IMR-90 (cell line): ENCODE data around the gene AUH.

ENCODE experiments used
- CEBPB ChIP-seq: IDR thresholded peaks from 2 replicates; pipeline ENCODE4 v1.6.1; 2012; ENCODE audit warnings: low read depth, low read length, improper control_type of control experiment
- CHD1 ChIP-seq: IDR thresholded peaks from 2 replicates; pipeline ENCODE4 v1.6.1; 2012; ENCODE audit warnings: low read depth, low read length, improper control_type of control experiment
- CTCF ChIP-seq: conservative IDR thresholded peaks from 2 replicates; pipeline ENCODE4 v1.5.1; 2012; ENCODE audit warnings: mild to moderate bottlenecking, low read depth, low read length, improper control_type of control experiment
- ELK1 ChIP-seq: fragments of 150-350 bp; IDR thresholded peaks from 2 replicates; pipeline ENCODE4 v1.6.1; 2016; ENCODE audit warnings: low read depth, mild to moderate bottlenecking, low read length, moderate library complexity, borderline replicate concordance
- MAFK ChIP-seq: IDR thresholded peaks from 2 replicates; pipeline ENCODE4 v1.6.1; 2012; ENCODE audit warnings: low read depth, low read length, improper control_type of control experiment
- MAZ ChIP-seq: IDR thresholded peaks from 2 replicates; pipeline ENCODE4 v1.6.1; 2012; ENCODE audit warnings: low read depth, mild to moderate bottlenecking, low read length, improper control_type of control experiment, moderate library complexity, borderline replicate concordance
- POLR2A ChIP-seq: IDR thresholded peaks from 2 replicates; pipeline ENCODE4 v1.6.1; 2012; ENCODE audit warnings: mild to moderate bottlenecking, low read depth, low read length
- RCOR1 ChIP-seq: IDR thresholded peaks from 2 replicates; pipeline ENCODE4 v1.6.1; 2012; ENCODE audit warnings: mild to moderate bottlenecking, low read length, improper control_type of control experiment; ENCODE audit not compliant: insufficient replicate concordance
- RFX5 ChIP-seq: IDR thresholded peaks from 2 replicates; pipeline ENCODE4 v1.8.0; 2012; ENCODE audit warnings: low read depth, mild to moderate bottlenecking, low read length, moderate library complexity
- SMC3 ChIP-seq: fragments of 150-350 bp; IDR thresholded peaks from 2 replicates; pipeline ENCODE4 v1.6.1; 2016; ENCODE audit warnings: low read depth, mild to moderate bottlenecking, antibody characterized with exemption, low read length, moderate library complexity

- TF ChIP-seq CTCF: no peak
- TF ChIP-seq RCOR1: no peak
- no peak for TF ChIP-seq RFX5
- no peak for TF ChIP-seq POLR2A
- TF ChIP-seq MAFK: no peak
- TF ChIP-seq MAZ: no peak
- no peak for TF ChIP-seq ELK1
- peak; percentile 97 for TF ChIP-seq CEBPB
- no peak for TF ChIP-seq SMC3
- no peak for TF ChIP-seq CHD1
Observed at GRCh38 chr9:91395106-91395552, 33.4 kb upstream of the AUH start.
